HepG2 (cell line): ENCODE measurements around the gene RBM15B. TPM values are rescaled to one million over a fixed set of nuclear protein-coding genes. Genes with fewer than 3 reads are reported as not detected.

Experiments
- CCAR2 ChIP-seq: fragments of 200-400 bp; formaldehyde crosslinking; optimal IDR thresholded peaks from 2 replicates; pipeline ENCODE3; 2018; ENCODE audit warnings: low read depth, mild to moderate bottlenecking, low read length, moderate library complexity
- CENPBD1 ChIP-seq: sonication (generic); formaldehyde crosslinking; IDR thresholded peaks from 2 replicates; pipeline ENCODE4 v1.8.0; 2022; ENCODE audit warnings: missing genetic modification reagents, low read depth, mild to moderate bottlenecking, borderline replicate concordance
- FOXO4 ChIP-seq: sonication (generic); formaldehyde crosslinking; conservative IDR thresholded peaks from 2 replicates; pipeline ENCODE4 v1.8.1; 2023; ENCODE audit warnings: missing genetic modification reagents
- HNF1A ChIP-seq, 2 experiments: sonication (generic) in 1 of 2; formaldehyde crosslinking in 1 of 2; IDR thresholded peaks; 2 replicates each; pipeline versions ENCODE4 v1.4.0 to v1.6.1; 2016 to 2020; ENCODE audit warnings: borderline replicate concordance in 1 of 2, low read depth in 1 of 2, mild to moderate bottlenecking in 1 of 2, missing genetic modification reagents in 1 of 2
- IRX3 ChIP-seq: sonication (generic); formaldehyde crosslinking; IDR thresholded peaks from 2 replicates; pipeline ENCODE4 v1.8.1; 2023; ENCODE audit warnings: mild to moderate bottlenecking, low read depth, missing genetic modification reagents, borderline replicate concordance
- SMAD3 ChIP-seq: sonication (generic); formaldehyde crosslinking; IDR thresholded peaks from 2 replicates; pipeline ENCODE4 v1.4.0; 2020; ENCODE audit warnings: missing genetic modification reagents
- TSC22D2 ChIP-seq: sonication (generic); formaldehyde crosslinking; IDR thresholded peaks from 2 replicates; pipeline ENCODE4 v1.5.1; 2020; ENCODE audit warnings: missing genetic modification reagents, mild to moderate bottlenecking, borderline replicate concordance
- ZFP36L2 ChIP-seq: sonication (generic); formaldehyde crosslinking; IDR thresholded peaks from 2 replicates; pipeline ENCODE4 v1.4.0; 2020; ENCODE audit warnings: missing genetic modification reagents
- ZFP37 ChIP-seq: sonication (generic); formaldehyde crosslinking; IDR thresholded peaks from 2 replicates; pipeline ENCODE4 v1.4.0; 2020; ENCODE audit warnings: missing genetic modification reagents, borderline replicate concordance
- ZNF143 ChIP-seq: sonication (generic); formaldehyde crosslinking; IDR thresholded peaks from 2 replicates; pipeline ENCODE4 v1.4.0; 2020; ENCODE audit warnings: missing genetic modification reagents
- ZNF468 ChIP-seq: sonication (generic); formaldehyde crosslinking; IDR thresholded peaks from 2 replicates; pipeline ENCODE4 v1.8.0; 2022; ENCODE audit warnings: mild to moderate bottlenecking, moderate library complexity, missing genetic modification reagents
- ZNF501 ChIP-seq: sonication (generic); formaldehyde crosslinking; IDR thresholded peaks from 2 replicates; pipeline ENCODE4 v1.5.1; 2020; ENCODE audit warnings: mild to moderate bottlenecking, moderate library complexity, missing genetic modification reagents
- ZNF549 ChIP-seq: sonication (generic); formaldehyde crosslinking; IDR thresholded peaks from 2 replicates; pipeline ENCODE4 v1.5.0; 2020; ENCODE audit warnings: missing genetic modification reagents
- ZSCAN29 ChIP-seq: sonication (generic); formaldehyde crosslinking; conservative IDR thresholded peaks from 2 replicates; pipeline ENCODE4 v1.4.0; 2020; ENCODE audit warnings: mild to moderate bottlenecking, missing genetic modification reagents
- polyA plus RNA-seq, 8 experiments: library from polyadenylated mRNA; depleted of rRNA in 3 of 8; stranded (reverse) in 7 of 8; unstranded in 1 of 8; fragments of >200 nt; fragmentation: Illumina TruSeq in 4 of 8; extraction: Trizol in 4 of 8; gene quantifications; 2 replicates each; pipeline versions ENCODE4 v1.2.1 to v1.2.3, GENCODE V29; 2011 to 2016; ENCODE audit warnings: low read depth in 4 of 8, missing spikeins in 1 of 8, mixed read lengths in 1 of 8; ENCODE audit not compliant: insufficient read depth in 1 of 8
- total RNA-seq, 5 experiments: library from RNA; depleted of rRNA; stranded (reverse); fragments of >200 nt; fragmentation: Illumina TruSeq; extraction: Trizol; gene quantifications; 2 replicates each; pipeline ENCODE4 v1.2.3, GENCODE V29; 2016; ENCODE audit warnings: low read depth in 1 of 5
- TF ChIP-seq, protein P1 (sequence below): sonication (generic); formaldehyde crosslinking; IDR thresholded peaks from 2 replicates; pipeline ENCODE4 v1.5.0; 2020; ENCODE audit warnings: mild to moderate bottlenecking, missing genetic modification reagents

Gene RBM15B
- total and polyA plus RNA-seq, 2 of the 13 experiments (the other 11 are each of a cell fraction or from before 2014, with no cell fraction given) = 8.2 to 19.3 TPM

- TF ChIP-seq ZFP37 (CRISPR knock-in tag) (no peak), FOXO4 (CRISPR knock-in tag) (no peak), ZNF549 (no peak), CENPBD1 (CRISPR knock-in tag) (no peak), TSC22D2 (CRISPR knock-in tag) (no peak), CCAR2 (no peak), ZFP36L2 (CRISPR knock-in tag) (no peak), IRX3 (CRISPR knock-in tag) (0 out of 2 replicates have a peak, but pooled peaks have one; percentile 33), ZNF468 (CRISPR knock-in tag) (no peak), SMAD3 (CRISPR knock-in tag) (no peak), ZNF143 (CRISPR knock-in tag) (peak; percentile 56; the same call in 1 of the 2 replicates), HNF1A (IDR thresholded peaks at IDR 0.05; ENCODE audit: low read depth) (no peak), HNF1A (CRISPR knock-in tag; IDR thresholded peaks at IDR 0.05; ENCODE audit: borderline replicate concordance) (0 out of 2 replicates have a peak, but pooled peaks have one; percentile 72), ZNF501 (CRISPR knock-in tag) (no peak), ZSCAN29 (0 out of 2 replicates have a peak, but pooled peaks have one; percentile 23)
- TF ChIP-seq, protein P1, sequence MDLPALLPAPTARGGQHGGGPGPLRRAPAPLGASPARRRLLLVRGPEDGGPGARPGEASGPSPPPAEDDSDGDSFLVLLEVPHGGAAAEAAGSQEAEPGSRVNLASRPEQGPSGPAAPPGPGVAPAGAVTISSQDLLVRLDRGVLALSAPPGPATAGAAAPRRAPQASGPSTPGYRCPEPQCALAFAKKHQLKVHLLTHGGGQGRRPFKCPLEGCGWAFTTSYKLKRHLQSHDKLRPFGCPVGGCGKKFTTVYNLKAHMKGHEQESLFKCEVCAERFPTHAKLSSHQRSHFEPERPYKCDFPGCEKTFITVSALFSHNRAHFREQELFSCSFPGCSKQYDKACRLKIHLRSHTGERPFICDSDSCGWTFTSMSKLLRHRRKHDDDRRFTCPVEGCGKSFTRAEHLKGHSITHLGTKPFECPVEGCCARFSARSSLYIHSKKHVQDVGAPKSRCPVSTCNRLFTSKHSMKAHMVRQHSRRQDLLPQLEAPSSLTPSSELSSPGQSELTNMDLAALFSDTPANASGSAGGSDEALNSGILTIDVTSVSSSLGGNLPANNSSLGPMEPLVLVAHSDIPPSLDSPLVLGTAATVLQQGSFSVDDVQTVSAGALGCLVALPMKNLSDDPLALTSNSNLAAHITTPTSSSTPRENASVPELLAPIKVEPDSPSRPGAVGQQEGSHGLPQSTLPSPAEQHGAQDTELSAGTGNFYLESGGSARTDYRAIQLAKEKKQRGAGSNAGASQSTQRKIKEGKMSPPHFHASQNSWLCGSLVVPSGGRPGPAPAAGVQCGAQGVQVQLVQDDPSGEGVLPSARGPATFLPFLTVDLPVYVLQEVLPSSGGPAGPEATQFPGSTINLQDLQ (CRISPR knock-in tag) = no peak
Measured at GRCh38 chr3:51391075-51391565, at the start of gene RBM15B (continued).
